HG03571 (cell line): Measurements from ENCODE around the gene C4orf46.
"Not testable (repeated sequence)": the region's sequence is repeated elsewhere in the genome, so short reads cannot be mapped to it uniquely, and the experiment has no call there.

Experiments
- ATAC-seq: cut with Tn5 transposase; IDR thresholded peaks from one replicate; pipeline ENCODE4 v1.9.1; 2021; ENCODE audit not compliant: unreplicated experiment

C4orf46 gene

GRCh38 chr4:158671665-158671914 is at the start of gene C4orf46:
Gene C4orf46, minus strand, starts transcription at chr4:158671887. Its CDS starts 86 bp downstream, at chr4:158671801.
- no peak for ATAC-seq

GRCh38 chr4:158715802-158716201 is 44.1 kb upstream of the C4orf46 start:
- ATAC-seq: no peak

GRCh38 chr4:158714937-158715336 is 43.2 kb upstream of the C4orf46 start:
- ATAC-seq: no peak

GRCh38 chr4:158712622-158713021 is 40.9 kb upstream of the C4orf46 start:
- not testable (repeated sequence) for ATAC-seq

- ATAC-seq: no peak
Observed at GRCh38 chr4:158710814-158711213, 39.1 kb upstream of the C4orf46 start.

GRCh38 chr4:158704274-158704673 is 32.6 kb upstream of the C4orf46 start:
- ATAC-seq: no peak

GRCh38 chr4:158688813-158689212 is 17.1 kb upstream of the C4orf46 start:
- no peak for ATAC-seq

- no peak for ATAC-seq
Observed at GRCh38 chr4:158682066-158682465, 10.4 kb upstream of the C4orf46 start.

- ATAC-seq: no peak
Observed at GRCh38 chr4:158681629-158682028, 9.9 kb upstream of the C4orf46 start.

GRCh38 chr4:158678767-158679166 is 7.1 kb upstream of the C4orf46 start:
- no peak for ATAC-seq

GRCh38 chr4:158676076-158676475 is 4.4 kb upstream of the C4orf46 start:
- no peak for ATAC-seq

- no peak for ATAC-seq
Observed at GRCh38 chr4:158673633-158674032, 1.9 kb upstream of the C4orf46 start.

- ATAC-seq: peak; percentile 83
Observed at GRCh38 chr4:158671915-158672806, 474 bp upstream of the C4orf46 start, which contains the start of gene ETFDH. Gene ETFDH, plus strand, starts transcription at chr4:158672296. Its CDS starts 161 bp downstream, at chr4:158672457.

GRCh38 chr4:158670975-158671664 is 567 bp downstream of the C4orf46 start:
- ATAC-seq: peak; percentile 23

- no peak for ATAC-seq
Observed at GRCh38 chr4:158669310-158669709, 2.4 kb downstream of the C4orf46 start.

- ATAC-seq: no peak
Observed at GRCh38 chr4:158667651-158668198, 4.0 kb downstream of the C4orf46 start.

GRCh38 chr4:158666892-158667291 is 4.8 kb downstream of the C4orf46 start:
- ATAC-seq: no peak

GRCh38 chr4:158664806-158665205 is 6.9 kb downstream of the C4orf46 start:
- ATAC-seq: no peak

- not testable (repeated sequence) for ATAC-seq
Observed at GRCh38 chr4:158663707-158664625, 7.7 kb downstream of the C4orf46 start.

GRCh38 chr4:158663255-158663654 is 8.4 kb downstream of the C4orf46 start:
- ATAC-seq: not testable (repeated sequence)

- no peak for ATAC-seq
Observed at GRCh38 chr4:158657291-158657690, 14.4 kb downstream of the C4orf46 start.
